Measurements from ENCODE around the gene ATPAF1.
A peak's percentile ranks its signal among the peaks of the same experiment; 100 is the strongest.

The ATPAF1 gene

GRCh38 chr1:46611691-46612221 lies 56.4 kb downstream of the ATPAF1 start:
- TF ChIP-seq POLR2A (IDR thresholded peaks at IDR 0.05; ENCODE audit: low read depth, low read length) = no peak
- peak; percentile 76 for FAIRE-seq

DNA sequence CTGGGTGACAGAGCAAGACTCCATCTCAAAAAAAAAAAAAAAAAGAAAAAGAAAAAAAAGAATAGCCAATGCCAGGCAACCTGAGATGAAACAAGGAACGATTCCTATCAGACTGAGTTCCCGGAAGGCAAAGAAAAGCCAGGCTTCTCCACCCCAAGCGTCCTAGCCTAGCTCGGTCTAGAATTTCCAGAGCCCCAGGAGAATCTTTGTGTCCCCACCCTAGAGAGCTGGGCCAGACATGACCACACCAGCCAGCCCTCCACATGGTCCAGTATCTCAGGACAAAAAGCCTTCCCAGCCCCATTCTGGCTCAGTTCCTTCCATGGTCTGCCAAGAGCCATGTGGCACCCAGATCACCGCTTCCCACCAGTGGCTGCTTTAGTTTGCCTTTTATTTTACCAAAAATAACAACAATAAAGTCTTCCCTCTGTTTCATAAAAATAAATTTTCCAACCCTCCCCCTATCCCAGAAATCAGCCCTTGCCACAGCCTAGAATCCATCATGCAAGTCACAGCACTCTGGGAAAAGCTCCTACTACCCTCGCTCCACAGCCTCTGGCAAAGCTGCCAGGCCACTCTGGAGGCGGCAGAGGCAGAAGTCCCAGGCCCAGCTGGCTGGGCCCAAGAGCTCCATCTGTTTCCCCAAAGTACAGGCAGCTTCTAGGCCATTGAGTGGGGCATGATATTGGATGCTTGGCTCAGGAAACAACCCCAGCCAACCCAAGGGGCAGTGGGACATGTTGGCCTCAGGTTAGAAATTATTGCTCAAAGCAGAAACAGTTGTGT lies 60.6 kb downstream of the ATPAF1 start:
- FAIRE-seq (no peak), DNase-seq (ENCODE audit: insufficient read length, low spot score) (no peak)
- no peak for TF ChIP-seq POLR2A (IDR thresholded peaks at IDR 0.05; ENCODE audit: low read depth, low read length)

More at GRCh38 chr1:46611691-46612221, 56.4 kb downstream of the ATPAF1 start:
- peak; percentile 66 for DNase-seq (ENCODE audit: insufficient read length, low spot score)

DNA sequence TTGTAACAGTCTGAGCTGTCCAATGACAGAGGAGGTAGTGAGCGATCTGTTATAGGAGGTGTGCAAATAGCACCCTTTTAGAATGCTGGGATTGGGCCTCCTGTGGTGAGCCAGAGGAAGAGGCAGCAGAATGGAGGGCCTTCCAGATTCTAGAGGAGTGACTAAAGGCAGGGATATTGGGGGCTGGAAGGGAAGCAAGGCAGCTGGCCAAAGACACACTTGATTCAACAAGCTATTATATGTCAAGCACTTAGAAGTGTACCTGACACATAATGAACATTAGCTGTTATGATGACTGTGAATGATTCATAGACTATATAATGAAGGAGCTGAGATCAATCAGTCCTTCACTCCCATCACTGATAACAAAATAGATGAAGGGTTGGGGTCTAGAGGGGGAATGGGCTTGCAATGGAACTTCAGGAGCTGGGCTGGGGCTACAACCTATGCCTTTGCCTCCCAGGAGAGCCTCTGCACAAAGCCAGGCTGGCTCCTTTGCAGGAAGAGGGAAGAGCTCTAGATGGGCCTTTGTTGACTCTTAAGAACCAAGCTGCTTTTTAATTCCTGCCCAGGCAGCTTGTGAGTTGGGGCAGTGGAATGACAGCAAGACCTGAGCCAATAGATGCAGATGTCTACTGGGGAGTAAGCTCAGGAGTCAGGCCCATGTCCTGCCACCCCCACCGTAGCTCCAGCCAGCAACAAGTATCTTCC lies 61.8 kb downstream of the ATPAF1 start:
- TF ChIP-seq POLR2A (IDR thresholded peaks at IDR 0.05; ENCODE audit: low read depth, low read length) = no peak
- DNase-seq (ENCODE audit: insufficient read length, low spot score) (no peak), FAIRE-seq (no peak)

DNA sequence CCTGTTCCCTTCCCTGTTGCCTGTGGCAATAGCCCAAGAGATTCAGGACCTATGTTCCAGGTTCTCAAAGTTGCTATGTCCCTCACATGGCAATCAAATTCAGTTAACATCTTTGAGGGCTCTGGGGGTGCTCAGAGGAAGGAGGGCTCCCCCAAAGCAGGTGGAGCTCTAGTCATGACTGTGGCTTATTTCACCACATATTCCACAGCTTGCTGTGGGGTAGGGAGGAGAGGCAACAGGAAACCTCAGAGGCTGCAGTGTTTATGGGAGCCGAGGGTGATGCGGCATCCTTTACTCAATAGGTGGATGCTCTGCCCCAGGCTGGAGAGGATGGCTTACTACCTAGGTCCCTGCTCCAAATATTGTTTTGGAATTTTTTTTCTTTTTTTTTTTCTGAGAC lies 62.9 kb downstream of the ATPAF1 start:
- DNase-seq (ENCODE audit: insufficient read length, low spot score) = no peak
- TF ChIP-seq POLR2A (IDR thresholded peaks at IDR 0.05; ENCODE audit: low read depth, low read length) = no peak
- no peak for FAIRE-seq

DNA sequence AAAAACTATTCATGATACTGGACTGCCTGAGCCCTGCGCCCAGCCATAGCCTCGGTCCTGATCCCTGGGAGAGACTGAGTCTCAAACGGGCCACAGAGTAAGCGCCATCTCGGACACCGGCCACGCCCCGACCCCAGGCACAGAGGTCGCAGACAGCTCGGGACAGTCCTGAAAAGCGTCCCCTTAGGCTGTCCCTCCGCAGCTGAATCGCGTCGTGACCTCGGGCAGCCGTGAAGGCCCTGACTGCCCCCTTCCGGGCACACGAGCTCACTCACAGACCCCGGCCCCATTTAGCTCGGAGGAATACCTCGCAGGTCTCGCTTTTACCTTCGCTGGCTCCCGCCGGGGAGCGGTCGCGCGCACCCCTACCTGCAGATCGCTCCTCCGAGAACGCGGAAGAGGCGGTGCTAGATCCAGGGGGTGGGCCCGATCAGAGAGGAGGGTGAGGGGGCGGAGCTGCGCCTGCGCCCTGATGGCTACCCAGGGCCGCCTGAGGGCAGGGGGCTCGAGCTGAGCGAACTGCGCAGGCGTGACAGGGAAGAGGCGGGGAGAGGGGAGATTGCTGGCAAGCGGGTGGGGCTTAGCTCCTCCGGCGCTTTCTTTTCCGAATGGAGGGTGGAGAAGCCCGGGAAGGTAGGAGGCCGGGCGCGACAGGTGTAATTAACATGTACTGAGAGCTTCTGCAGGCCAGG lies 64.2 kb downstream of the ATPAF1 start, which contains the start of gene MKNK1:
TSS of gene MKNK1 (minus strand) at position 411 of the 692 bp plus-strand sequence. CDS start 20,941 bp downstream, outside the sequence.
- peak; percentile 38 for FAIRE-seq
- DNase-seq (ENCODE audit: insufficient read length, low spot score) = peak; percentile 97
- peak; percentile 90 for TF ChIP-seq POLR2A (IDR thresholded peaks at IDR 0.05; ENCODE audit: low read depth, low read length)

GRCh38 chr1:46603481-46603857 lies 64.7 kb downstream of the ATPAF1 start:
- FAIRE-seq = no peak
- DNase-seq (ENCODE audit: insufficient read length, low spot score) = no peak
- no peak for TF ChIP-seq POLR2A (IDR thresholded peaks at IDR 0.05; ENCODE audit: low read depth, low read length)

DNA sequence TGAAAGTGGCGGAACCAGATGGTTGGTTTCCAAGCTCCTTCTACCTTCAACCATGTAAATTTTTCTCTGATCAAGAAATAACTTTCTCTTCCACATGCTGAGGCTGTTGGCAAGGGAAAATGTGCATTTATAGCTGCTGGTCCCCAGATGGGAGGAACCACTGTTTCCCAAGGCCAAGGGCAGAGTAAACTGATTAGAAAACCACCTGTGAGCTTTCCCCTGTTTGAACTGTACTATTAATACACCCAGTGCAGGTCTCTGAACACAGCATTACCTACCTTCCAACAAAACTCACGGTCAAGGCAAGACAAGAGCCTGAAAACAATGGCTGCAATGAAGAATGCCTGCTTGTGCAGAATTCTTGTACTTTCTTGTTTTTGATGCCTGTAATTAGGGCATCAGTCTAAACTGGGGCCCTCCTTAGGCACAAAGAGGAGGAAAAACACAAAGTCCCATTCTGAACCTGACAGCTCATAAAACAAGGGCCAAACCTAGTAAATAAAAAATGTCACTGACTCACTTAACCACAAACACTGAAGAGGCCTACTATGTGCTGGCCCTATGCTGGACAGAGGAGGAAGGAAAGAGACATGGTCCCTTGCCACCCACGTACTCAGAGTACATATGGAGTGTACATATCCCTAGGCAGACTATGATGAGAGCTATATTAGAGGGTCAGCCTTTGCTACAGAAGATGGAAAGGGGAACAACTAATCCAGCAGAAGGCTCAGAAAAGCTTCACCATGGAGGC lies 66.7 kb downstream of the ATPAF1 start:
- TF ChIP-seq POLR2A (IDR thresholded peaks at IDR 0.05; ENCODE audit: low read depth, low read length) = no peak
- DNase-seq (ENCODE audit: insufficient read length, low spot score) (no peak), FAIRE-seq (no peak)

DNA sequence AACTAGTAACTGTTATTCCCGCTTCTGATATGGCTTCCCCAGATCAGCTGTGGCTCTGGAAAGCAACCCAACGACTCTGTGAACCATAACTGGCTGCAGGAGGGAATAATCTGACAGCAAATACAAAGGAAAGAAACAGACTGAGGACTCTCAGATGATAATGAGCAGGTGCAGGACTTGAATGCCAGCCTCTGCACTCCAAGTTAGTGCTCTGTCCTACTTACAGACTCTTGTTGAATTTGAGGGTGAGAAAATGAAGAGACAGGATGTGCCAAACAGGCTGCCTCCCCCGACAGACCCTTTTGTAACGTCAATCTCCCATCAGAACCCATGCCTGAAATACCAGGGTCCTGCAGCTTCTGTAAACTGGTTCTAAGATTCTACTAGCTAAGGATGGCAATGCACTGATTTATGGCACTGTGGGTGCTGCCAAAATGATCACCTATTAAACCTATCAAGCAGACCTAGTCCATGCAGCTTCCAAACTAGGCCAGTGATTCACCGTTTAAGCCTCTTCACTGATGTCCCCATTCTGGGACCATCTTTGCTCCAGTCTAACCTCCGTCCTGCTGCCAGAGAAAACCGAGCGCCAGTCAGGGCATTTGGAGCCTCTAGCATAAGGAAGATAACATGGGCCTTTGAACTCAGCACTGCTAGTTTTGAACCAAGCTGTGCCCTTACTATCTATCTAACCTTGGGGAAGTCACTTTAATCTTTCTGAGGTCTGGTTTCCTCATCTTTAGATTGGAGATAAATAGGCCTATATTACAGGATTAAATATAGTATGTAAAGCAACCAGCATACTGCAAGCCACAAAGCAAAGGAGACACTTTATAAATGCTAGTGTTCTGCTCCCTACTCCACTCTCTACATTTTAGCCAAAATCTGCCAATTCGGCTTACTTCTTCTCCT lies 68.8 kb downstream of the ATPAF1 start:
- no peak for FAIRE-seq
- no peak for TF ChIP-seq POLR2A (IDR thresholded peaks at IDR 0.05; ENCODE audit: low read depth, low read length)

DNA sequence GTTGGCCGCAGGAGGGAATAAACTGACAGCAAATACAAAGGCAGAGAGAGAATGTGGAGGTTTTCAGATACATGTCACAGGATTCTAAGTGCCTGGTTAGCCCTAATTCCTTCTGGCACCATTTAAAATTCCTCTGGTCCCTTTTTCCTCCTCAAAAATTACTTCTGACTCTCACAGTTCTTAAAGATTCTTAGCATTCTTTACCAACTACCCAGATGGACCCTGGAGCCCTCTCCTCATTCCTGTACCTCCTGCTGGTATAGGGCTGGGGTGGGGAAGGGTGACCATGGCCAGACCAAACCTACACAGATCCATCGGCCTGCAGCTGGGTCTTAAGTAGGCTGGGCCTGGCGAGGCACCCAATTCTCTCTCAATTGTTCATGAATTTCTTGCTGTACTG lies 71.3 kb downstream of the ATPAF1 start:
- DNase-seq (ENCODE audit: insufficient read length, low spot score) = no peak
- FAIRE-seq = no peak
- no peak for TF ChIP-seq POLR2A (IDR thresholded peaks at IDR 0.05; ENCODE audit: low read depth, low read length)

More for the DNA sequence above, 68.8 kb downstream of the ATPAF1 start:
- no peak for DNase-seq (ENCODE audit: insufficient read length, low spot score)

DNA sequence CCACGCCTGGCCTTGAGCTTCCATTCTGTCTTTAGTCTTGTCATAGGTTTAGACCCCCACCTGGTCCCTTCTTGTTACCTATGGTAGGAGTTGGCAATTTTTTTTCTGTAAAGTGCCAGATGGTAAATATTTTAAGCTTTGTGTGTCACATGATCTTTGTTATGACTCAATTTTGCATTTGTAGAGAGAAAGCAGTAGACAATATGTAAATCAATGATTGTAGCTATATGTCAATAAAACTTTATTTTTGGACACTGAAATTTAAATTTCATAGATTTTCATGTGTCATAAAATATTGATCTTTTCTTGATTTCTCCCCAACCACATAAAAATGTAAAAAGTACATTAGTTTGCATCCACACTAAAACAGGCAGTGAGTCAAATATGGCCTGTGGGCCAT lies 72.1 kb downstream of the ATPAF1 start:
- TF ChIP-seq POLR2A (IDR thresholded peaks at IDR 0.05; ENCODE audit: low read depth, low read length) = no peak
- no peak for FAIRE-seq
- no peak for DNase-seq (ENCODE audit: insufficient read length, low spot score)

GRCh38 chr1:46595127-46595526 lies 73.0 kb downstream of the ATPAF1 start:
- DNase-seq (ENCODE audit: insufficient read length, low spot score) (no peak), FAIRE-seq (no peak)
- TF ChIP-seq POLR2A (IDR thresholded peaks at IDR 0.05; ENCODE audit: low read depth, low read length) = no peak

DNA sequence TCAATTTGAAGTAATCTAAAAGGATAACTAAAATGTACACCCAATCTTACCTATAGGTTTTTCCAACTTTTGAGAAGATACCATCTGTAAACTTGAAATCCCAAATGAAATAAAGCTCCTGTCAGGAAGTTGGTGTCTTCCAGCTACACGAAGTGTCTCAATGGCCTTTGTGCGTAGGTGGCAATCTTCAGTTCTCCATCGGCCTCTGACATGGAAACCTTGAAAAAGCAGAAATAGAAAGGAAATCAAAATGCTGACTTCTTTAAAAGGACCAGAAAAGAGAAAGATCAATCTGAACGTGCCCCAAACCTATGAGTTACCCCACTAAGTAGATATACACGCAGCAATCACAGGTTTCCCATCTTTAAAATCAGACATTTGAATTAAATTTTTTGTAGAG lies 74.1 kb downstream of the ATPAF1 start:
- DNase-seq (ENCODE audit: insufficient read length, low spot score) (no peak), FAIRE-seq (no peak)
- TF ChIP-seq POLR2A (IDR thresholded peaks at IDR 0.05; ENCODE audit: low read depth, low read length) = no peak

Measured in H54 (cell line).